Activated naive CD8-positive, alpha-beta T cell treated with anti-CD3 and anti-CD28 coated beads for 36 hours (primary cell): ENCODE results near the gene CYSLTR1. TPM values are rescaled to one million over a fixed set of nuclear protein-coding genes. Genes with fewer than 3 reads are reported as not detected.
A peak's percentile ranks its signal among the peaks of the same experiment; 100 is the strongest.
"Not testable (repeated sequence)": the region's sequence is repeated elsewhere in the genome, so short reads cannot be mapped to it uniquely, and the experiment has no call there.

ENCODE experiments used
- DNase-seq: peaks from one replicate; pipeline ENCODE4 v3.0.0; 2021
- H3K27ac Mint-ChIP-seq: one replicate; pipeline ENCODE4 v1.8.0; 2022; ENCODE audit warnings: mild to moderate bottlenecking, moderate library complexity, mixed read lengths
- H3K27me3 Mint-ChIP-seq: one replicate; pipeline ENCODE4 v1.8.0; 2022; ENCODE audit warnings: mild to moderate bottlenecking, mixed read lengths
- H3K36me3 Mint-ChIP-seq: one replicate; pipeline ENCODE4 v1.8.0; 2021; ENCODE audit warnings: mild to moderate bottlenecking, mixed read lengths
- H3K4me1 Mint-ChIP-seq: one replicate; pipeline ENCODE4 v1.8.0; 2021; ENCODE audit warnings: mixed read lengths
- H3K4me3 Mint-ChIP-seq: one replicate; pipeline ENCODE4 v1.8.0; 2022; ENCODE audit warnings: mild to moderate bottlenecking, moderate library complexity, mixed read lengths
- H3K9me3 Mint-ChIP-seq: one replicate; pipeline ENCODE4 v1.8.0; 2022; ENCODE audit warnings: mixed read lengths
- total RNA-seq, 2 experiments: library from RNA; stranded (reverse); gene quantifications; one replicate each; pipeline ENCODE4 v1.2.3, GENCODE V29; 2021

CYSLTR1 gene
- total RNA-seq, 2 experiments from 2014 or later, result 0.36 to 0.66 TPM

GRCh38 chrX:78314561-78314960, 12.8 kb downstream of the CYSLTR1 start:
- Mint-ChIP-seq H3K36me3 (no peaks in the 10 kb centered on the region), H3K9me3 (no peaks in the 10 kb centered on the region), H3K4me3 (no peak overlapping the region), H3K27me3 (no peaks in the 10 kb centered on the region), H3K27ac (peak overlapping the region; percentile 67), H3K4me1 (peaks cover 16% of the 10 kb centered on the region)
- DNase-seq, result no peak

GRCh38 chrX:78313526-78313925, 13.9 kb downstream of the CYSLTR1 start:
- H3K4me1 Mint-ChIP-seq, result peaks cover 16% of the 10 kb centered on the region
- no peaks in the 10 kb centered on the region for H3K27me3 Mint-ChIP-seq
- no peaks in the 10 kb centered on the region for H3K9me3 Mint-ChIP-seq
- H3K36me3 Mint-ChIP-seq, result no peaks in the 10 kb centered on the region
- no peak overlapping the region for H3K27ac Mint-ChIP-seq
- H3K4me3 Mint-ChIP-seq, result no peak overlapping the region
- no peak for DNase-seq

- Mint-ChIP-seq H3K27ac (no peak overlapping the region), H3K27me3 (no peaks in the 10 kb centered on the region), H3K4me1 (peaks cover 3% of the 10 kb centered on the region), H3K36me3 (no peaks in the 10 kb centered on the region), H3K4me3 (no peak overlapping the region), H3K9me3 (no peaks in the 10 kb centered on the region)
- no peak for DNase-seq
These were observed 19.7 kb downstream of the CYSLTR1 start for GRCh38 chrX:78307665-78308064.

- H3K4me3 Mint-ChIP-seq, result no peak overlapping the region
- no peak for DNase-seq
- no peak overlapping the region for H3K27ac Mint-ChIP-seq
- no peaks in the 10 kb centered on the region for H3K4me1 Mint-ChIP-seq
- no peaks in the 10 kb centered on the region for H3K27me3 Mint-ChIP-seq
- H3K36me3 Mint-ChIP-seq, result peaks cover 5% of the 10 kb centered on the region
- H3K9me3 Mint-ChIP-seq, result peaks cover 5% of the 10 kb centered on the region
These were observed 24.3 kb downstream of the CYSLTR1 start for GRCh38 chrX:78303086-78303485.

GRCh38 chrX:78300933-78301332, 26.5 kb downstream of the CYSLTR1 start:
- H3K36me3 Mint-ChIP-seq, H3K4me1 Mint-ChIP-seq, H3K27ac Mint-ChIP-seq, H3K27me3 Mint-ChIP-seq, H3K4me3 Mint-ChIP-seq, DNase-seq, H3K9me3 Mint-ChIP-seq: not testable (repeated sequence)

GRCh38 chrX:78283511-78283910, 43.9 kb downstream of the CYSLTR1 start:
- Mint-ChIP-seq H3K4me1 (no peaks in the 10 kb centered on the region), H3K27me3 (no peaks in the 10 kb centered on the region), H3K27ac (no peak overlapping the region), H3K9me3 (peaks cover 3% of the 10 kb centered on the region), H3K36me3 (no peaks in the 10 kb centered on the region), H3K4me3 (no peak overlapping the region)
- no peak for DNase-seq

- H3K27ac Mint-ChIP-seq, result no peak overlapping the region
- H3K27me3 Mint-ChIP-seq, result no peaks in the 10 kb centered on the region
- no peak overlapping the region for H3K4me3 Mint-ChIP-seq
- no peaks in the 10 kb centered on the region for H3K36me3 Mint-ChIP-seq
- peaks cover 2% of the 10 kb centered on the region for H3K9me3 Mint-ChIP-seq
- H3K4me1 Mint-ChIP-seq, result no peaks in the 10 kb centered on the region
- DNase-seq, result no peak
These were observed 90.3 kb downstream of the CYSLTR1 start for GRCh38 chrX:78237127-78237526.

GRCh38 chrX:78226047-78226446, 101.4 kb downstream of the CYSLTR1 start:
- not testable (repeated sequence) for H3K36me3 Mint-ChIP-seq, H3K9me3 Mint-ChIP-seq, DNase-seq, H3K4me1 Mint-ChIP-seq, H3K27ac Mint-ChIP-seq, H3K27me3 Mint-ChIP-seq, H3K4me3 Mint-ChIP-seq

Other genes with a start within 250 kb of the CYSLTR1 start
- gene PGK1, start 223.4 kb downstream of the CYSLTR1 start, total RNA-seq, result 1,000 to 10,000 TPM; 1,246 to 1,264 TPM
- 10 to 100 TPM; 19.6 to 20.9 TPM for gene TAF9B, start 188.0 kb downstream of the CYSLTR1 start, total RNA-seq